Gastroesophageal sphincter (tissue), 3 donors: ENCODE measurements around the gene SARM1.

ENCODE experiments used
- EP300 ChIP-seq: sonication (generic); formaldehyde crosslinking; IDR thresholded peaks from one replicate; pipeline ENCODE4 v1.6.1; 2017; ENCODE audit warnings: antibody characterized with exemption, mild to moderate bottlenecking
- POLR2A ChIP-seq, 2 donors: fragments of 450-650 bp; IDR thresholded peaks; one replicate each; pipeline ENCODE4 v1.6.1; 2017; ENCODE audit warnings: antibody characterized with exemption in 2 of 2, mild to moderate bottlenecking in 2 of 2, moderate library complexity in 1 of 2
- TF ChIP-seq, protein P1 (sequence below), 4 experiments: fragments of 200-600 bp in 2 of 4; fragments of 450-650 bp in 2 of 4; sonication (generic) in 1 of 4; IDR thresholded peaks; one replicate each; pipeline ENCODE4 v1.5.1; 2017 to 2019; ENCODE audit warnings: antibody characterized with exemption in 4 of 4, mild to moderate bottlenecking in 2 of 4, moderate library complexity in 2 of 4

DNA sequence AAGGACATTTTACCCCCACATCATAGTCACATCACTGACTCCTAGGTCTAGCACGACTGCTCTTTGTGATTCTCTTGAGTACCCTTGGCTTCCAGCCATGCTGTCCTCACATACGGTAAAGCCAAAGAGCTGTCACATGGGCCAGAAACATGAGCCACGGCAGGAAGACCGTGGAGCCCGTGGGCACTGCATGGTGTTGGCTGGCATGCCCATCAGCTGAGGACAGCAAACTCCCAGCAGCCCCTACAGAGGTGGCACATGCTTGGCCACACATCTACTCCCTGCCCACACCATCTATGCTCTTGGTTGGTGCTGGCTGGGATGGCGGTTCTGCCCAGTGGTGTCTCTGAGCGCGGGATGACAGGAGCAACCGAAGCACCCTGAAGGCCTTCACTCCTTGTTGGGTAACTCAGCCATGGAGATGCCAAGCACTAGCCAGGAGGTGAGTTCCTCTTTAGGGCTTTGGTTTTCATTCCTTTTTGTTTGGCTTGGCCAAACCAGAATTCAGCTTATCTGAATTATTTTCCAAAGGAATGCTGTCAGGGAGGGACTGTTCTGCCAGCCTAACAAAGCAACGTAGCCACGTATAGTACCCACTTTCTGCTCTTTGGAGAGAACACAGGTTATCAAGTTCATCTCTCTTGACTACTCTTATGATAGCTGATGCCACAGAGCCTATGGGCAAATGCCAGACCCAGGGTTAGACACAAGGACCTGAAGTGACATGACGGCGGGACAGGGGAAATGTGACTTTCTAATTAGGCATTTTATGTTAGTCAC, 25.9 kb upstream of the SARM1 start:
- TF ChIP-seq, protein P1, sequence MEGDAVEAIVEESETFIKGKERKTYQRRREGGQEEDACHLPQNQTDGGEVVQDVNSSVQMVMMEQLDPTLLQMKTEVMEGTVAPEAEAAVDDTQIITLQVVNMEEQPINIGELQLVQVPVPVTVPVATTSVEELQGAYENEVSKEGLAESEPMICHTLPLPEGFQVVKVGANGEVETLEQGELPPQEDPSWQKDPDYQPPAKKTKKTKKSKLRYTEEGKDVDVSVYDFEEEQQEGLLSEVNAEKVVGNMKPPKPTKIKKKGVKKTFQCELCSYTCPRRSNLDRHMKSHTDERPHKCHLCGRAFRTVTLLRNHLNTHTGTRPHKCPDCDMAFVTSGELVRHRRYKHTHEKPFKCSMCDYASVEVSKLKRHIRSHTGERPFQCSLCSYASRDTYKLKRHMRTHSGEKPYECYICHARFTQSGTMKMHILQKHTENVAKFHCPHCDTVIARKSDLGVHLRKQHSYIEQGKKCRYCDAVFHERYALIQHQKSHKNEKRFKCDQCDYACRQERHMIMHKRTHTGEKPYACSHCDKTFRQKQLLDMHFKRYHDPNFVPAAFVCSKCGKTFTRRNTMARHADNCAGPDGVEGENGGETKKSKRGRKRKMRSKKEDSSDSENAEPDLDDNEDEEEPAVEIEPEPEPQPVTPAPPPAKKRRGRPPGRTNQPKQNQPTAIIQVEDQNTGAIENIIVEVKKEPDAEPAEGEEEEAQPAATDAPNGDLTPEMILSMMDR (IDR thresholded peaks at IDR 0.05), result no peak
- TF ChIP-seq POLR2A (IDR thresholded peaks at IDR 0.05) (no peak), EP300 (no peak)
